Prostate gland (tissue), 2 donors: ENCODE data around the gene ALKBH2. TPM values are rescaled to one million over a fixed set of nuclear protein-coding genes. Genes with fewer than 3 reads are reported as not detected.

Source experiments
- DNase-seq: peaks from one replicate; pipeline ENCODE4 v3.0.0-alpha.2; 2019; ENCODE audit warnings: low spot score
- H3K27ac ChIP-seq, 2 donors: fragments of 200-600 bp; sonication (generic); 2 replicates each; pipeline ENCODE4 v1.5.1; 2017 to 2019
- H3K27me3 ChIP-seq: fragments of 200-600 bp; sonication (generic); replicated peaks from 2 replicates; pipeline ENCODE4 v1.5.1; 2019; ENCODE audit not compliant: insufficient read depth
- H3K36me3 ChIP-seq, 2 donors: fragments of 200-600 bp; sonication (generic); 1 replicate in 1 of 2; 2 replicates in 1 of 2; pipeline versions ENCODE4 v1.5.1 to v1.8.1; 2017 to 2019
- H3K4me1 ChIP-seq: fragments of 200-600 bp; sonication (generic); replicated peaks from 2 replicates; pipeline ENCODE4 v1.5.1; 2019
- H3K4me3 ChIP-seq, 2 donors: fragments of 200-600 bp; sonication (generic); 2 replicates each; pipeline ENCODE4 v1.5.1; 2017 to 2019
- H3K9me3 ChIP-seq: fragments of 200-600 bp; sonication (generic); 2 replicates; pipeline ENCODE4 v1.5.1; 2017
- CTCF ChIP-seq, 4 experiments: fragments of 200-600 bp in 2 of 4; fragments of 450-650 bp in 2 of 4; sonication (generic) in 2 of 4; IDR thresholded peaks; 1 replicate in 3 of 4; 2 replicates in 1 of 4; pipeline ENCODE4 v1.5.1; 2016 to 2019; ENCODE audit warnings: antibody characterized with exemption in 4 of 4, mild to moderate bottlenecking in 2 of 4, moderate library complexity in 2 of 4
- POLR2A ChIP-seq: fragments of 450-650 bp; IDR thresholded peaks from one replicate; pipeline ENCODE4 v1.6.1; 2016; ENCODE audit warnings: antibody characterized with exemption, mild to moderate bottlenecking
- POLR2AphosphoS5 ChIP-seq: sonication (generic); formaldehyde crosslinking; IDR thresholded peaks from one replicate; pipeline ENCODE4 v1.6.1; 2017; ENCODE audit warnings: antibody characterized with exemption
- WGBS: methylation state at CpG from one replicate; pipeline ENCODE4 v1.1.5; 2018; 5-methylcytosine and 5-hydroxymethylcytosine counted together
- intact Hi-C: fragments of 100-400 bp; cut with DNase I; formaldehyde crosslinking; loops from one replicate; pipeline ENCODE4 v1.14.2; 2022
- total RNA-seq, 2 donors: library from RNA; depleted of rRNA; stranded (reverse); fragments of >200 nt; gene quantifications; one replicate each; pipeline ENCODE4 v1.1.0, GENCODE V29; 2016

Gene ALKBH2
- total RNA-seq, 2 donors from 2014 or later, result 16.6 to 26.2 TPM

GRCh38 chr12:109134186-109134917 is 41.1 kb upstream of the ALKBH2 start:
- Histone ChIP-seq H3K4me3 (no peak overlapping the region), H3K27ac (no peak overlapping the region), H3K9me3 (no peaks in the 10 kb centered on the region), H3K27me3 (no peaks in the 10 kb centered on the region), H3K4me1 (no peaks in the 10 kb centered on the region), H3K36me3 (no peaks in the 10 kb centered on the region)
- DNase-seq, result no peak
- 61% methylated on average over 6 of the region's 6 CpGs for WGBS
- intact Hi-C loops, result no loop called here
- TF ChIP-seq POLR2AphosphoS5 (no peak), CTCF (IDR thresholded peaks at IDR 0.05) (peak in 2 of 4 experiments; percentile 27 to 29)

GRCh38 chr12:109131154-109132050 is 38.1 kb upstream of the ALKBH2 start:
- Histone ChIP-seq H3K36me3 (no peaks in the 10 kb centered on the region), H3K4me1 (no peaks in the 10 kb centered on the region), H3K27me3 (no peaks in the 10 kb centered on the region), H3K27ac (no peak overlapping the region), H3K9me3 (no peaks in the 10 kb centered on the region), H3K4me3 (no peak overlapping the region)
- WGBS, result 52% methylated on average over 24 of the region's 24 CpGs
- intact Hi-C loops, result no loop called here
- TF ChIP-seq POLR2A (no peak), POLR2AphosphoS5 (no peak), CTCF (IDR thresholded peaks at IDR 0.05) (no peak)
- DNase-seq, result no peak

GRCh38 chr12:109130297-109131153 is 37.3 kb upstream of the ALKBH2 start:
- Histone ChIP-seq H3K27me3 (no peaks in the 10 kb centered on the region), H3K4me1 (no peaks in the 10 kb centered on the region), H3K9me3 (no peaks in the 10 kb centered on the region), H3K4me3 (no peak overlapping the region), H3K27ac (no peak overlapping the region), H3K36me3 (no peaks in the 10 kb centered on the region)
- DNase-seq, result no peak
- TF ChIP-seq CTCF (IDR thresholded peaks at IDR 0.05), result no peak
- TF ChIP-seq POLR2AphosphoS5, result no peak
- TF ChIP-seq POLR2A, result no peak
- intact Hi-C loops, result no loop called here
- WGBS, result 83% methylated on average over 15 of the region's 15 CpGs

- Histone ChIP-seq H3K36me3 (no peaks in the 10 kb centered on the region), H3K27ac (no peak overlapping the region), H3K4me1 (no peaks in the 10 kb centered on the region), H3K4me3 (no peak overlapping the region), H3K27me3 (no peaks in the 10 kb centered on the region), H3K9me3 (no peaks in the 10 kb centered on the region)
- intact Hi-C loops, result no loop called here
- TF ChIP-seq CTCF (IDR thresholded peaks at IDR 0.05), result no peak
- TF ChIP-seq POLR2AphosphoS5, result no peak
- no peak for TF ChIP-seq POLR2A
- 92% methylated on average over 13 of the region's 13 CpGs for whole genome bisulfite sequencing
- no peak for DNase-seq
Observed at GRCh38 chr12:109127533-109128242, 34.4 kb upstream of the ALKBH2 start.
